Measurements from ENCODE around the gene DPP4.
"Not testable (repeated sequence)": the region's sequence is repeated elsewhere in the genome, so short reads cannot be mapped to it uniquely, and the experiment has no call there.

Gene DPP4

DNA sequence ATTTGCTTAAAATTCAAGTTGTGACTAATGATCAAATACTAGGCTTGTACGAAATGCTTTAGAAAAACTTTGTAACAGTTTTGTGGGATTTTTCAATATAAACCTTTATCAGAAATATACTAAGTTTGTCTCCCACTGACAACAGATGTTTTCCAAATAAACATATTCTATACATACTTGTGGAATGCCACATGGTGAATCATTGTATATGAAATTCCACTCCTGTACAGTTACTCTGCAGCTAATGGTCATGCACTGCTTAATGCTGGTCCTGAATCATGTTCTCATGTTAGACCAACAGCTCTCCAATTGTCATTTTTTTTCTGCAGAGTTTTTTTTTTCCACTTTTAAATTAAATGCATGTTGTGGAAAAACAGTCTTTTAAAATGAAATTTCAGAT lies 90.1 kb downstream of the DPP4 start:
- no peak overlapping the region for H3K27ac ChIP-seq
- TF ChIP-seq, protein P1, sequence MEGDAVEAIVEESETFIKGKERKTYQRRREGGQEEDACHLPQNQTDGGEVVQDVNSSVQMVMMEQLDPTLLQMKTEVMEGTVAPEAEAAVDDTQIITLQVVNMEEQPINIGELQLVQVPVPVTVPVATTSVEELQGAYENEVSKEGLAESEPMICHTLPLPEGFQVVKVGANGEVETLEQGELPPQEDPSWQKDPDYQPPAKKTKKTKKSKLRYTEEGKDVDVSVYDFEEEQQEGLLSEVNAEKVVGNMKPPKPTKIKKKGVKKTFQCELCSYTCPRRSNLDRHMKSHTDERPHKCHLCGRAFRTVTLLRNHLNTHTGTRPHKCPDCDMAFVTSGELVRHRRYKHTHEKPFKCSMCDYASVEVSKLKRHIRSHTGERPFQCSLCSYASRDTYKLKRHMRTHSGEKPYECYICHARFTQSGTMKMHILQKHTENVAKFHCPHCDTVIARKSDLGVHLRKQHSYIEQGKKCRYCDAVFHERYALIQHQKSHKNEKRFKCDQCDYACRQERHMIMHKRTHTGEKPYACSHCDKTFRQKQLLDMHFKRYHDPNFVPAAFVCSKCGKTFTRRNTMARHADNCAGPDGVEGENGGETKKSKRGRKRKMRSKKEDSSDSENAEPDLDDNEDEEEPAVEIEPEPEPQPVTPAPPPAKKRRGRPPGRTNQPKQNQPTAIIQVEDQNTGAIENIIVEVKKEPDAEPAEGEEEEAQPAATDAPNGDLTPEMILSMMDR (conservative IDR thresholded peaks at IDR 0.05) = no peak

DNA sequence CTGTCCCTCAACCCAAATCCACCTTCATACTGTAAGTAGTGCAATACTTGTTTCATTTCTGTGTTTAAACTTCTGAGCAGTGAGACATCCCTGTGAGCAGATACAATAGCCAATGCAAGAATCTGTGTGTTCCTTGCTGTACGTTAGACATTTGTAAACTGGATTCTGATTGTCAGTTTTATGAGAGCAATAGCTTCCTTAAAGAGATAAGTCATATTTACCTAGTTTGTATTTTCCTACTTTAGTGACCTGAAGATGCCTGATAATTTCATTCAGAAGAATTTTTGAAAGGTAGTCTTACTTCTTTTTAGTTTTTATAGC lies 90.7 kb downstream of the DPP4 start:
- peak overlapping the region; percentile 50 for H3K27ac ChIP-seq
- TF ChIP-seq, protein P1 (conservative IDR thresholded peaks at IDR 0.05) = no peak

DNA sequence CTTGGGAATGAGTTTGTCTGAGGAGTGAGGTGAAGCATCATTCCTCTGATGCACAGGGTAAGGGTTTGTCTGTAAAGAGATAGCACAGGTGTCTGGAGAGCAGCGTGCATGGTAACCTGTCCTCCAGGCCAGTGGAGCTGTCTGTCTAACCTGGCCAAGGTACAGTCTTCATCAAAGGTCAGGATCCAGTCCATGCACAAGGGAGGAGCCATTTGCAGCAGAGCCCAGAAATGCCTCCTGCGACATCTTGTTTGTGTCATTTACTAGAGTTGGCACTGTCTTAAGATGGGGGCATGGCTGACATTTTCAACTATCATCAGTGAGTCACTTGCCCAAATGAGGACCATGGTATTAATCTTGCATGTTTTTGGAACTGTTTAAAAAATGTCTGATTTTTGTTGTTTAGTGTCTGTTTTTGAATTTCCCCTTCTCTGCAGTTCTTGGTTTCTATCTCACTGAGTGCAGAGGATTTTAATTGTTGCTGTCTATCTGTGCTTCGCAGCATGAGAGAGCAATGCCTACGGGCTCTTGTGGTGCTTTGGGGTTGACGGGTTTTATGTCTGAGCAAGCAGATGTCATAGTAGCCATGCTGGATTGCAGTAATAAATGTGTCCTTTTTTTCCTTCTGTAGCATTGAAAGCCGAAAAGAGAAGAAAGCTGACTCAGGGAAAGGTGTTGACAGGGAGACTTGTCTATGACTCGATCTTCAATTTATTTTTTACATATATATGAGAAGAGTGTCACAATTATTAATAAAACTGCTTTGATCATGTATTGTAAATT lies 91.3 kb downstream of the DPP4 start:
- peak overlapping the region; percentile 50 for H3K27ac ChIP-seq
- TF ChIP-seq, protein P1 (conservative IDR thresholded peaks at IDR 0.05) = no peak

DNA sequence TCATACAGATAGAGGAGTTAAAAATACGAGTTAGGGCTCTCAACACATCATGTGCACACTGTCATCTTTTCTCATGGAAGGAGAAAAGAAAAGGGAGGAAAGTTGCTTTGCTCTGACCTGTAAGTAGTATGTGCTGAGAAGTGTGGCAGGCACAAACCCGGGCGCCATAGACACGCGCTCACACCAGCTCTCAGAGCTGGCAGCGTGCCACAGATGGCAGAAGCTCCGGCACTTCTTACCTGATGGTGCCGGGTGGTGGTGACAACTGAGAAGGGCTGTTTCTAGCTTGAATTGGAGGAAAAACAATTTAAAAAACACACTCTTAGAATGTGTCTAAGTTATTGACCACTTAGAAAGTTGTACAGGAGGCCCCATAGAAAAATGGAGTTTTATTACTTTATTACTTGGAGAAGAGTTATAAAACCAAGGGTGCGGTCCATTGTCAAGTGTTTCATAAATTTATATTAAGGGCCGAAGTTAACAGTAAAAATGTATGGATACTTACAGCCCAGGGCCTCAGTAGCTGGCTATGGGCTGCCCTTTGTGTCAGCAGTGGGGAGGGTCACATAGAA lies 92.2 kb downstream of the DPP4 start:
- TF ChIP-seq, protein P1 (conservative IDR thresholded peaks at IDR 0.05) = no peak

DNA sequence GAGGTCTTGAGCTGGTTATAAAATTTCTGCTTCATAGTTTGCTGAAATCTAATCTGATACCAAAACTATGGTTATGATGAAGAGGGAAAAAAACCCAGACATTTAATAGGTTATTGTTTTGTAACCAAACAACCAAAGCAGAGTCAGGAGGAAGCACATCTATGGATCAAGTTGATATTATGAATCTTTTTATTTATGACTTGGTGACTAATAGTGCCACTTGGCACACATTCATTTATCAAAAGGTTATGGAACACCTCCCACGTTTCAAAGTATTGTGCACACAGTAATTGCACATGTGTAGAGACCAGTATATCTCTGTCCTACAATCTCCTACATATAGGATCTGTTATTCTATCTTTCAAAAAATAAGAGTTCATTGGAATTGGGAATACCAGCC lies 93.0 kb downstream of the DPP4 start:
- TF ChIP-seq, protein P1 (conservative IDR thresholded peaks at IDR 0.05) = no peak
- no peak overlapping the region for H3K27ac ChIP-seq

More for the DNA sequence above, 92.2 kb downstream of the DPP4 start:
- H3K27ac ChIP-seq = no peak overlapping the region

DNA sequence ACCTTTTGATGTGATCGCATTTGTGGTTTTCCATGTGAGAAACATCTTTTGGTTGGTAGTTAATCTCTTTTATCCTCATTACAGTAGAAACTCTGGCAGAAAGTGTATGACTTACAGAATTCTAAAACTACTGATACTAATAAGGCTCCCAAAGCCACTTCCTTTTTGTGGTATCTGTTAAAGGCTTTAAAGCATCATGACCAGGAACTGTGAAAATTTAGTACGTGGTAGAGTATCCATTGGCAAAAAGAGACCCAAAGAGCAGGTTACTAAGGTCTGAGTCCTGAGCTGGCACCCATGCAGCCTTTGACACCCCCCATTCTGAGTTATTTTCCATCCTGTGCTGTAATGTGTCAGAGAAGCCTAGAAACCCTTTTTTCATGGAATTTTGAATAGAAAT lies 94.5 kb downstream of the DPP4 start:
- no peak overlapping the region for H3K27ac ChIP-seq
- TF ChIP-seq, protein P1 (conservative IDR thresholded peaks at IDR 0.05) = no peak

DNA sequence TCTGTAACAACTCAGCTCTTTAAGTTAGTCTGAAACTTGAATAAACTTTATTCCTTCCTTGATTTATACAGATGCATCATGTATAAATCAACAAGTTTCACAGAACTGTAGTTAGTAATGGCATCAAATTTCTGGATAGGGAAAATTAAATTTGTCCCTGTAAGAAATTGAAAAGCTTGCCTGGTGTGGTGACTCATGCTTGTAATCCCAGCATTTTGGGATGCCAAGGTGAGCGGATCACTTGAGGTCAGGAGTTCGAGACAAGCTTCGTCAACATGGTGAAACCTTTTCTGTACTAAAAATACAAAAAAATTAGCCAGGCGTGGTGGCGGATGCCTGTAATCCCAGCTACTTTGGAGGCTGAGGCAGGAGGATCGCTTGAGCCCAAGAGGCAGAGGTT lies 96.1 kb downstream of the DPP4 start:
- H3K27ac ChIP-seq = not testable (repeated sequence)

DNA sequence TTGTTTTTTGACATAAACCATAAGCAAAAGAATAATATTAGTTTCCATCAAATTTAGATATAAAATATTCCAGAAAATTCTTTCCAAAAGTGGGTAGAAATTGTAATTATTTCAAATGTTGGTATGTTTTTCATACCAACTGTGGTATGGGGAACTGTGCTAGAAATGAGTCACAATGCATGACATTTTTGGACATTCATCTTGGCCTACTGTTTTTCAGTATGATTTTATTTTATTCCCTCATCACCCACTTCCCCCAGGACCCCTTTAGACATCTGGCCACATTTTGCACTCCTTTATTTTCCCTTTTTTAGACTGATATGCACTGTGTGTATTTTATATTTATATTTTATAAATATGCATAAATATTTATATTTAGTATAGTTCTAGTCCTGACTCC lies 97.1 kb downstream of the DPP4 start:
- TF ChIP-seq, protein P1 (conservative IDR thresholded peaks at IDR 0.05) = no peak
- no peak overlapping the region for H3K27ac ChIP-seq
